Fibroblast of skin of left quadriceps (primary cell): Measurements from ENCODE around the gene DCPS.

Experiments used
- DNase-seq, 2 experiments: peaks; one replicate each; pipeline ENCODE4 v3.0.0-alpha.2; 2013; ENCODE audit warnings: low read depth in 2 of 2

The DCPS gene

DNA sequence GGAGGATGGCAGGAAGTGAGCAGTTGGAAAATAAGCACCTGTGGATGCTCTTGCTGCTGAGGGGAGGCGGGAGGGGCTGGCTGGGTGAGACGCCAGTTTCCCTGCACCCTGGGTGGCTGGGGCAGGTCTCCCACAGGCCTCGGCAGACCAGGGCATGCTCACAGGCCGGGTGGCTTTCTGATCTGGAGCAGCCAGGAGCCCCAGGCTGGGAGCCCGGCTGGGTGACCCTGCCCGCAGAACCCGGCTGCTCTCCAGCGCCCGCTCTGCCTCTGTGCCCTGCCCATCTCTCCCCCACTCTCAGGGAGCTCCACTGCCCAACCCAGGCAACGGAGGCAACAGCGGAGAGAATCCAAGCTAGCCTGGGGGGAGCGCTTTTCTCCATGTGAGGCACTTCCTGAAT, 24.6 kb downstream of the DCPS start:
- no peak for DNase-seq

DNA sequence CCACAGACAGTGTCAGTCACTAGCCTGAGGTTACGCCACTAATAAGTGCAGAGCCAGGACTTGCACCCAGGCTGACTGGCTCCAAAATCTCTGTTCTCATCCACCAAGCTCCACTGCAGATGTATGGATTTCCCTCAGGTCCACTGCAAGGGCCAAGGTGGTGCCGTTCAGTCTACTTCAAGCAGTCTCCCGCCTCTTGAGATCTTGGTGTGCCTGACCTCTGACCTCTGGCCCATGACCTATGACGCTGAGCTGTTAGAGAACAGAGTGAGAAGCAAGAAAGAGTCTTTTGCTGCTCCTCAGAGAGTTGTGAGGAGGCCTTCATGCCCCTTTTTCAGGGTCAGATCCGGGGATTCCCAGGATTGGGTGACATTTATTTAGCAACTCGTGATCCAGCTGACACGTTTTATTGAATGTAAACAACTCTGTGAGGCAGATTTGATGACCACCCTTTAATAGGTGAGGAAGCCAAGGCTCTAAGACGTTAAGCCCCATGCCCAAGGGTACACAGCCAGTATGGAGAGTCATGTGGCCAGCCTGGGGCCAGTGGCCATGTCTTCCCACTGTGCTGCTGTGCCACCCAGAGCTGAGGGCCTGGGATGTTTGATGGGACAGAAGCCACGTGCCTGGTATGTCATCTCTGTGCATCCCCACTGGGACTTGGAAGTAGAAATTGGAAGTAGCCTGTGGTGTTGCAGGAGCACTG, 25.2 kb downstream of the DCPS start:
- no peak for DNase-seq

GRCh38 chr11:126329644-126330211, 25.9 kb downstream of the DCPS start:
- peak in 1 of 2 experiments; percentile 25 for DNase-seq

DNA sequence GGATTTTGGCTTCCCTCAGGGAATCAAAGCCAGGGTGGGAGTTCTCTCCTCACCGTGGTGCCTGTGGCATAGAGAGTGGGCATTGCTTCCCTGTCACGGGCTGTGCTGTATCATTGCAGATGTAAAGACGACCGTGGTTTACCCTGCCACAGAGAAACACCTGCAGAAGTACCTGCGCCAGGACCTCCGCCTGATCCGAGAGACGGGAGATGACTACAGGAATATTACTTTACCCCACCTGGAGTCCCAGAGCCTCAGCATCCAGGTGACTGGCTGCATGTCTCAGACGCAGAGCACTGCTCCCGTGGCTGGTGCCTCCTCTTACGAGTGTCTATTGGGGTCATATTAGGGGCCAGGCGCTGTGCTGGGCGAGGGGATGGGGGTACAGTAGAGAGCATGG, 27.4 kb downstream of the DCPS start:
- no peak for DNase-seq

GRCh38 chr11:126332221-126332711, 28.4 kb downstream of the DCPS start:
- peak in 1 of 2 experiments; percentile 57 for DNase-seq

GRCh38 chr11:126333142-126333541, 29.3 kb downstream of the DCPS start:
- no peak for DNase-seq

DNA sequence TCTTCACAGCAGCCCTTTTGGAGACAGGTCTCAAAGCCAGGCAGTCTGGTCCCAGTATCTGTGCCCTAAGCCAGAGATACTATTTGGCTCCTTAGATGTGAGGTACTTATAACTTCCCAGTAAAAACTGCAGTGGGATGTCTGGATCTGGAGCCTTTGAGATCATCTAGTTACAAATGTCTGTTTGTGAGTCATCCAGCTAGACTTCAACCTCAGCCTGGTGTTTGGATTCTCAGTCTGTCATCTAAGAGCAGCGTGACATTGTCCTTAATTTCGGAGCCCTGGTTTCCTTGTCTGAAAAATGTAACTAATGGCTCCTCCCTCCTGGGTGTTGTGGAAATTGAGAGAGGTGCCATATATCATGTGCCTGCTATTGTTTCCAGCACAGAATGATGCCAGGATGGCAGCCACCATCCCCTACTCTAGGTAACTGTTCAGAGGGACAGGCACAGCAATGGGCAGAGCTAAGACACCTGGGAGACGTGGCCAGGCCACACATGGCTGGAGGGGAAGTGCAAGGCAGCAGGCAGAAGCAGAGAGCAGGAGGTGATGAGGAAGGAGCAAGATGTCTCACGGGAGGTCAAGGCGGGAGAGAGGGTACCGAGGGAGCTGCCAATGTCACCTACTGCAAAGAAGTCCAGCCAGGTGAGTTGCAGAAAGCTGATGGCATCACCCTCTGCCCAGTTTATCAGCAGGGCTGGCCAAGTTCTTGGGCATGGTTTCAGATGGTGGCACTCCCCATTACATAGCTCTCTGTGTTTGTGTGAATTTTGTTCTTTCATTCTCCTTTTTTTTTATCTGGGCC, 31.0 kb downstream of the DCPS start:
- DNase-seq, result no peak

DNA sequence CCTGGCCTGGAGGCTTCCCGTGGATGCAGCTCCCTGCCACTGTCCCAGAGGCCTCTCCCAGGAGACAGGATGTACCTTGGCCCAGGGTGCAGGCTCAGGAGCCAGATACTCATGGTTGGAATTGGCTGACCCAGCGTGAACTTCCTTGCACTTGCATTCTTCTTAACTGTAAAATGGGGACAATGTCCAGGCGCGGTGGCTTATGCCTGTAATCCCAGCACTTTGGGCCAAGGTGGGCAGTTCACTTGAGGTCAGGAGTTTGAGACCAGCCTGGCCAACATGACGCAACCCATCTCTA, 31.6 kb downstream of the DCPS start:
- no peak for DNase-seq

DNA sequence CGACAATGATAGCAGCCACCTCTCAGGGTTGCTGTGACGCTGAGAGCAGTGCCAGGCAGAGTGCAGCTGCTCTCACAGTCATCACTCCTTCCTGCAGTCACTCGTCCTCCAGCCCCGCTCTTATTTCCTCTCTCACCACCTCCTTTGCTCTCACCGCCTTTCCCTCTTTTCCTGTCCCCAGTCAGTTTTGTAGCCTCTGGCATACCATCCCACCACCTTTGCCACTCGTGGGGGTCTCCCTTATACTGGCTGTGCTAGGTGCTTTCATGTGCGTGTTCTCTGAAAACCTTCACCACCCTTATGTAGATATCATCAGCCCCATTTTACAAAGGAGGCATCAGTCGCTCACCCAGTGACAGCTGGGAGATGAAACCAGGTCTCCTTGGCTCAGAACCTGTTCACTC, 32.3 kb downstream of the DCPS start:
- DNase-seq, result no peak

DNA sequence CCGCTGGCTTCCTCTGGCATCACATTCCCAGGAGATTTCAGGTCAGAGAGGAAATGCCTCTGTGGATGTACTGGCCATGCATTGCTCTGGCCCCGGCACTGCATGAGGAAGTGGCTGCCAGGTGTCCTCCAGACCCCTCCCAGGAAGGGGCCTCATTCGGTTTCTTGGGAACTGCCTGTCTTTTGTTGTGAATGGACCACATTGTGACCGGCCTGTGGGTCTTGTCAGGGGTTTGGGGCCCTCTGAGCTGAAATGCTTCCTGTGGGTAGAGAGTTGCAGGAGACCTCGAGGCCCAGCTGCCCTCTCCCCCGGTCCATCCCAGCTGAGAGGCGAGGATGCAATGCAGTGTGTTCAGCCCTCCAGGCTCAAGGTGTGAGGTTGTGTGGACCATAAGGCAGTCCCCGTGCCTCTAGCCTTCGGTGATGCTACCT, 32.8 kb downstream of the DCPS start:
- DNase-seq, result no peak

GRCh38 chr11:126337126-126337473, 33.2 kb downstream of the DCPS start:
- no peak for DNase-seq

GRCh38 chr11:126337474-126338241, 33.8 kb downstream of the DCPS start:
- DNase-seq, result no peak

DNA sequence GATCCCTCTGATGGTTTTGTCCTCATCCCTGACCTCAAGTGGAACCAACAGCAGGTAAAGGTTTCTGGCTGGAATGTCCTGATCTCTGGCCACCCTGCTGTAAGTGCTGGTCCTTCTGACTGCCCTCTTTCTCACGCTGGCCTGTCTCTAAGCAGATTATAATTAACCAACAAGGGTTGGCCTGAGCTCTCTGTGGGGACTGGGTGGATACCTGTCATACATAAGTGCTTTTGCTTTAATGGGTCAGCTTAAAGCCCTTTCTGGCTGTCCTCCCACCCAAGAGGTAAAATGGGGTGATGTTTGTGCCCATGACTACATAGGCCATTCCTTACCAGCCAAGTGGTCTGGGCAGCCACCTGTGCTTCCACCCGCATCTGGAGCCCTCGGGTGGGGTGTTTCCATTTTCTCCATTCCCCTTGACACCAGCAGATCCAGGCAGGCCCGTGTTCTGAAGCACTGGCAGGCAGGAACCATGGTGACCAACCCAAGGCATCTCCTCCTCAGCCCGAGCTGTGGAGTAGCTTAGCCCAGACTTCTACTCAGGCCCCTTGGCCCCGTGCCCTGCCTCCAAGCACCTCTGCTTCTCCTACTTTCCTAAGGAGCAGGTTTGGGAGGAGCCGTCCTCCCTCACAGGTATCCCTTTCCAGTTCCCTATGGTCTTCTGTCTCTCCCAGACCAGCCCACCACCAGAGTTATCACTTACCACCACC, 34.6 kb downstream of the DCPS start:
- DNase-seq, result no peak

GRCh38 chr11:126339073-126339862, 35.4 kb downstream of the DCPS start:
- no peak for DNase-seq

GRCh38 chr11:126339863-126340434, 36.1 kb downstream of the DCPS start:
- DNase-seq, result no peak

GRCh38 chr11:126340960-126341606, 37.2 kb downstream of the DCPS start:
- no peak for DNase-seq

- DNase-seq, result peak; percentile 90 to 91
These were observed 37.9 kb downstream of the DCPS start for GRCh38 chr11:126341760-126342161.

GRCh38 chr11:126343051-126343450, 39.2 kb downstream of the DCPS start:
- no peak for DNase-seq

DNA sequence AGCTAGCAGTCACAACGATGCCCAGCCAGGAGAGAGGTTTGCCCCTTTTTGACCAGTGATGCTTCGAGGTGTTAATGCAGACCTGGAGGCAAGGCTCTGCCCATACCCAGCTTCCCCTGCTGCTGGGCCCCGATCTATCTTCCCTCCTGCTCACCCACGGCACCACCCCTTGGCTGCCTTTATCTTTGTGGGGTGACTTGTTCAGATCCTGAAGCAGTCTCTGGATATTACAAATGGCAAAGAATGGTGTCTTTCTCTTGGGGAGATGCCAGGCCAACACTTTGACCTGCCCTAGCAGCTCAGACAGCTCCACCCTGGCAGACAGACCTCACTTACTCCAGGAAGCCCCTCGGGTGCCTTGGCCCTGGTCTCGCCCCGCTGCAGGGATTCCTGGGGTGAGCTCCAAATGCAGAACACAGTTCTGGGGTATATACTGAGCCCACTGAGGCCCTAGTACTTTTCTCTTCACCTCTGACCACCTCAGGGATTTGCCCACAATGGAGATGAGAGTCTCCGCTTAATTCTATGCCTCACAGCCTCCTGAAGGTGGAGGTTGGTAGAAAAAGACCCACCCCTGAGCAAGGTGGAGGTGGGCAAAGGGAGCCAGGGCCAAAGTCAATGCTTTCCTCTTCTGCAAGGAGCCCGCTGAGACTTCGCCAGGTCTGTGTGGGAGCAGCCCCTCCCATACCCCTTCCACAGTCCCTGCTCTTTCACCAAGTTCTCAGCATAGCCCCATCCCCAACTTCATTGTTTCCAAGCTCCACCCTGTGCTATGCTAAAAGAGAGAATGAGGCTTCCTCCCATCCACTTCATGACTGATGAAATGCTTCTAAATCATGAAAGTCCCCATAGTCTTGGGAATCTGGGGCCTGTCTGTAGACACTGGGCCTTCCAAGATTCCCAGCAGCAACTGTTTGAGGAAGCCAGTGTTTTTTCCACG, 40.6 kb downstream of the DCPS start:
- DNase-seq, result no peak
